Transverse colon (tissue), 4 donors: Measurements from ENCODE around the gene SSC5D.

Source experiments
- CTCF ChIP-seq, 5 experiments: fragments of 200-600 bp in 3 of 5; fragments of 450-650 bp in 2 of 5; sonication (generic) in 3 of 5; IDR thresholded peaks; 1 replicate in 2 of 5; 2 replicates in 3 of 5; pipeline ENCODE4 v1.5.1; 2016 to 2017; ENCODE audit warnings: antibody characterized with exemption in 5 of 5, inconsistent platforms in 3 of 5, mild to moderate bottlenecking in 2 of 5, moderate library complexity in 1 of 5
- EP300 ChIP-seq: sonication (generic); formaldehyde crosslinking; IDR thresholded peaks from one replicate; pipeline ENCODE4 v1.6.1; 2017; ENCODE audit warnings: antibody characterized with exemption, low read depth
- POLR2AphosphoS5 ChIP-seq, 3 donors: sonication (generic); formaldehyde crosslinking; IDR thresholded peaks; one replicate each; pipeline ENCODE4 v1.6.1; 2016; ENCODE audit warnings: antibody characterized with exemption in 3 of 3

GRCh38 chr19:55536366-55536765, 48.1 kb downstream of the SSC5D start:
- TF ChIP-seq CTCF (IDR thresholded peaks at IDR 0.05) (no peak), EP300 (no peak), POLR2AphosphoS5 (IDR thresholded peaks at IDR 0.05) (no peak)
